GM21619 (cell line): ENCODE results near the gene ASB16.

Experiments
- ATAC-seq: cut with Tn5 transposase; IDR thresholded peaks from one replicate; pipeline ENCODE4 v1.9.1; 2021; ENCODE audit not compliant: unreplicated experiment

The ASB16 gene

GRCh38 chr17:44207743-44208142, 37.2 kb downstream of the ASB16 start:
- no peak for ATAC-seq

GRCh38 chr17:44209786-44210341, 39.4 kb downstream of the ASB16 start:
- no peak for ATAC-seq

- ATAC-seq: peak; percentile 73
Observed at GRCh38 chr17:44210342-44211192, 40.1 kb downstream of the ASB16 start.

GRCh38 chr17:44211281-44212265, 41.1 kb downstream of the ASB16 start:
- no peak for ATAC-seq

- ATAC-seq: no peak
Observed at GRCh38 chr17:44212507-44213402, 42.3 kb downstream of the ASB16 start.

- ATAC-seq: no peak
Observed at GRCh38 chr17:44213403-44214229, 43.1 kb downstream of the ASB16 start.

- ATAC-seq: no peak
Observed at GRCh38 chr17:44214230-44214494, 43.7 kb downstream of the ASB16 start.

- no peak for ATAC-seq
Observed at GRCh38 chr17:44214896-44215295, 44.4 kb downstream of the ASB16 start.

GRCh38 chr17:44216173-44216572, 45.7 kb downstream of the ASB16 start:
- ATAC-seq: no peak

GRCh38 chr17:44216694-44217093, 46.2 kb downstream of the ASB16 start:
- ATAC-seq: no peak

- ATAC-seq: no peak
Observed at GRCh38 chr17:44217738-44218343, 47.3 kb downstream of the ASB16 start.

- ATAC-seq: peak; percentile 27
Observed at GRCh38 chr17:44218344-44219107, 48.0 kb downstream of the ASB16 start.

GRCh38 chr17:44219108-44219615, 48.7 kb downstream of the ASB16 start:
- peak; percentile 29 for ATAC-seq

GRCh38 chr17:44219616-44220212, 49.2 kb downstream of the ASB16 start, which contains the start of gene UBTF:
Gene UBTF (minus strand): TSS chr17:44219675. CDS start chr17:44218229, 1,446 bp downstream.
- ATAC-seq: peak; percentile 12

GRCh38 chr17:44220213-44221083, 49.9 kb downstream of the ASB16 start:
- ATAC-seq: no peak

GRCh38 chr17:44221084-44221861, 50.8 kb downstream of the ASB16 start:
- no peak for ATAC-seq
